ENCODE measurements around the gene CCNY.

The CCNY gene

GRCh38 chr10:35458500-35459448 is 122.5 kb downstream of the CCNY start:
- no peak for DNase-seq

GRCh38 chr10:35459449-35459847 is 123.1 kb downstream of the CCNY start:
- DNase-seq = no peak

DNA sequence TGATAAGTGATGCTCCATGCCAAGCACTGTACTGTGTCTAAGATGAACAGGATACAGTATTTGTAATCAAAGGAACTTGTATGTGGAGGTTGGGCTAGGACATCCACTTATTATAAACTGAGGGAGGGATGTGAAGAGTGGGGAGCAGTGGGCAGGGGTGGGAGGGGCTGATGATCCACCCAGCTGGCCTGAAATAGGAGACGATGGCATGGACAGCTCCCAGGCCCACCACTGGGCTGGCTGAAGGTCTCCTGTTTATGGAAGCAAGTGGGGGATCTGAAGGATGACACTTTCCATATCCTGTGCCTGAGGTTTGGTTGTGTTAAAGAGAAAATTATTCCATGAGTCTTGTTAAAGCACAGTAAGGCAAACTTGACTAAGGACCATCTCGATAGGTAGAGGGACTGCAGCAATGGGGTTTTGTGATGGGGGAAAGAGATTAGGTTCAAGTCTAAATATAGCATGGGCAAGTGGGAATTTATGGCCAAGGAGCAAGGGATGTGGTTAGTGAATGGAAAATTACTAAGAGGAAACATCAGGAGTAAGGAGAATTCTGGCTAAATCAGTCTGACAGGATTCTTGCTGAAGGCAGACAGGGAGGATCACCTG is 124.6 kb downstream of the CCNY start:
- DNase-seq = no peak

GRCh38 chr10:35462491-35462934 is 126.2 kb downstream of the CCNY start:
- no peak for DNase-seq

GRCh38 chr10:35463105-35463867 is 127.0 kb downstream of the CCNY start:
- no peak for DNase-seq

- DNase-seq = no peak
Measured at GRCh38 chr10:35463878-35464277, 127.6 kb downstream of the CCNY start.

- no peak for DNase-seq
Measured at GRCh38 chr10:35464825-35465456, 128.6 kb downstream of the CCNY start.

DNA sequence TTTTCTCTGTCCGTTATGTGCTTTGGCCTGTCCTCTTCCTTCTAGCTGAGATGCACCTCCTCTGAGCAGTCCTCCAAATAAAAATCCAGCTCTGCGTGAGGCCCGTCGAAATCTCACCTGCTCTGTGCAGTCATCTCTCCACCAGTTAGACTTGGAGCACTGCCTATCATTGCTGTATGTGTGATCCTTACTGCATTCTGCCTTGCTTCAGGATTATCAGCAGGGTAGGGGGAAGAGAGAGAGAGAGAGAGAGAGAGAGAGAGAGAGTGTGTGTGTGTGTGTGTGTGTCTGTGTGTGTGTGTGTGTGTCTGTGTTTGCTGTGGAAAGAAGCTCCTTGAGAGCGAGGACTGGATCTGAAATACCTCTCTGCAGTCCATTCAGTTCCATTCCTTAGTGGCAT is 129.4 kb downstream of the CCNY start:
- DNase-seq = no peak

- no peak for DNase-seq
Measured at GRCh38 chr10:35466170-35466569, 129.9 kb downstream of the CCNY start.

DNA sequence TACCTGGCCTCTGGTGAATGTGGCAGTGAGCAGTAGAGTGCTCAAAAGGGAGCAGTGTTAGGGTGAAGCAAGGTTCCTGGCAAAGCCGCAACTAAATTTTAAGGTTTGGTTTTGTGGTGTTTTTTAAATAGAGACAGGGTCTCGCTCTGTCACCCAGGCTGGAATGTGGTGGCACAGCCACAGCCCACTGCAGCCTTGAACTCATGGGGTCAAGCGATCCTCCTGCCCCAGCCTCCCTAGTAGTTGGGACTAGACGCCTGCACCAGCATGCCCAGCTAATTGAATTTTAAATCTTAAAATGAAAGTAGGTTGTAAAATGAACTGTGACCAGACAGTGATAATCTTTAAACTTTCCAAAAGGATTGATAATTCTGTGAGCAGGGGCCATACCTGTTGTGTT is 130.4 kb downstream of the CCNY start:
- DNase-seq = no peak

GRCh38 chr10:35467186-35467585 is 130.9 kb downstream of the CCNY start:
- DNase-seq = no peak

GRCh38 chr10:35470248-35470924 is 134.1 kb downstream of the CCNY start:
- DNase-seq = no peak

DNA sequence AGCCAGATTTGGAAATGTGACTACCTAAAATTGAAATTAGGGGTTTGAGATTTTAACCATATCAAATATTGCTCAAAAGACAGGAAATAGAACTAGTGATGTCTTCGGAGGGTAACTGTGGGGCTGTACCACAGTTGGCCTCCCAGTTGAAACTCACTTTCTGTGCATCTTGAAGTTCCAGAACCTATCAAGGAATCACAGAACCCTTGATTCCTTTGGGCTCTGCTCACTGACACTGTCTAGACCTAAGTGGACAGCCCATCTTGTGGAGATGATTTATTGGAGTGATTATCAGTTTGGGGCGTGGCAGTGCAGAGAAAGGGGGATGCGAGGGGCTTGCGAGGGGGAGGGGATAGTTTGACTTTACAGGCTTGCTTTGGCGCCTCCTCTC is 134.6 kb downstream of the CCNY start:
- DNase-seq = no peak

DNA sequence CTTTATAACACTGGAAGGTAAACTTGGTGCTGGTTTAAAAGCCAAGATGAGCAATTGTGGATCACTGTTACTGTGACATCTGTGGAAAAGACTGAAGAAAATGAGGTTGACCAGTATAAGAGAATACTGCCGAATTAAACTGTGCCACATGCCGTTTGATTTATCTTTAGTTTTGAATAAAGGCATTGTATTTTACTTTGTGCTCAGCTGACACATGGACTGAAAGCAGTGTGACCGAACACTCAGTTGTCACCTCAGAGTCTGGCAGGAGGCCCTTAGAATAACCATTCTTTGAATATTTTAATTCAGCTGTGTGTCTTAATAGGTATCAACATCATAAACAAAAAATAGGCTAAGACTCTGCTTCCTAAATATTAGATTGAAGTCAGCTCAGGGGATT is 135.1 kb downstream of the CCNY start:
- no peak for DNase-seq

- DNase-seq = no peak
Measured at GRCh38 chr10:35480142-35480541, 143.8 kb downstream of the CCNY start.

GRCh38 chr10:35481413-35481812 is 145.1 kb downstream of the CCNY start:
- no peak for DNase-seq

DNA sequence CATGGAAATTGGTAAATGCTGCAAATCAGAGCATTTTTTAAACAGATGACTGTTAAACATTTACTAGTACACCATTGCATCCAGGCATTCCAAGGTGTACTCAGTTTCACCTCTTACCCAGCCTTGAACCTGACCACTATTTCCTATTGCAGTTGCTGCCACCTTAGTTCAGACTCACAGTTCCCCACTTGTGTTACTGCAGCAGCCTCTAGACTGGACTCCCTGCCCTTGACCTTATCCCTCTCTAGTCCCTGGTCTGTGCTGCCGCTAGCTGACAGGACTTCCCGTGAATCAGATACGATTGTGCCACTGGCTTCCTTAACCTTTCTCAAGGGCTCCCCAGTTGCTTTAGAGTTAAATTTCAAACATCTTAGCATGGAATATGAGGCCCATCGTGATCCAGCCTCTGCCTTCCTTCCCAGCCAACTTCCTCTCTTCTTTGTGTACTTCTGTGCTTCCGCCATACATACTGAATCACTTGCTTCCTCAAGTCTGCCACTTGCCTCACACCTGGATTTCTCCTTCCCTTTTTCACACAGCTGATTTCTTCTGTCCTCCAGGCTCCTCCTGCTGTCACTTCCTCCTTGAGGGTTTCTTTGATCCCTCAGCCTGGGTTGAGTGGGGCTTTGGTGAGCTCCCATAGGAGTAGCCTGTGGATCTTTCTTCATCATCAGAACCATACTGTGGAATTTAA is 150.1 kb downstream of the CCNY start:
- no peak for DNase-seq

GRCh38 chr10:35487336-35488034 is 151.2 kb downstream of the CCNY start:
- no peak for DNase-seq

GRCh38 chr10:35488228-35488627 is 151.9 kb downstream of the CCNY start:
- no peak for DNase-seq

DNA sequence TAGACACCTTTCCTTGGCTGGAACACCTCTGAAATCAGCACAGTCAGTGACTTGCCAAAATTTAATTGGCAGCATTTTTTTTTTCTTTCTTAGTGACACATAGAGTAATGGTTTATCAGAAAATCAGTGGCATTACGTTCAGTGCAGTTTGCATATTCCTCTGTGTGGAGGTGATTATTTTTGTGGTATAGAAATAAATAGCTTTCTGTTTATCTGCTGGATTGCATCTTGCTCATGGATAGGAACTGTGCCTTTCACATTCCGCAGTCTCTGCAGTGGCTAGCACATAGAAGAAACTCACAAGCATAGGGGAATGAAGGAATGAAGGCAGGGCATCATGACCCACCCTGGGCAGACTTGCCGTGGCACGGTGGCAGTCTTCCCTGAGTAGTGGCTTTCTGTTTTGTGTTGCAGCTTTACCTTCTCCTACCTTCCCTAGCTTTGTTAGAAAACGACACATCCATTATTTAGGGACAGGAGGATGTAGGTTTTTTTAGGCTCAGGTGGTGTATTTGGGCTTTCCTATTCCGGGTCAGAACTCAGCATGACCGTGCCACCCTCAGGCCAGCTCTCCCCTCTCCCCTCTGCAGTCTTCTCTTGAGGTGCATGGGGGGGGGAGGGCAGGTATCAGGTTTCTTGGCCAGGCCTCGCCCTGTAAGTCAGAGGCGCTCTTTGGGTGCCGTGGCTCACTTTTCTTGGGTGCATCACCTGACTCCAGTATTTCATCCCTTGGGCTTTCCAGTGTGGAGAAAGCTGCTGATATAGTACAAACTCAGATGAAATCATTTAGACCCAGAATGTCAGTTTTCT is 156.3 kb downstream of the CCNY start:
- DNase-seq = no peak
